ENCODE data around the gene MECR.

The MECR gene

DNA sequence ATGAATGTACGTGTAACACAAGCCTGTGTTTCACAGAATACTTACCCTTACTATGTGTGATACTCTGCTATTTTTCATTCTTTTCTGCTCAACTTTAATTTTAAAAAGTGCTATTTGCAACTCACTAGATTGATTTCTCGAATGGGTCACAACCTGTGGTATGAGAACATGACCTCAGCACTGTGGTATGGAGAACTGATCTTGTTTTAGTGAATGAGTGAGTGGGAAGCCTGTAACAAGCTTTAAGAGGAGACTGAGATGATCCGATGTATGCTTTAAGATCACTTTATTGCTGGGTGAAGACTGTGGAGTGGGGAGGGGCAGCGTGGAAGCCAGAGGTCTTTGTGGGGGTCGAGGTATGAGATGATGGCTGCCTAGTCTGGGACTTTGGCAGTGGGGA, 21.6 kb downstream of the MECR start:
- no peaks in the 10 kb centered on the region for H4K20me1 ChIP-seq (ENCODE audit: control insufficient read depth, insufficient read depth, low read depth, low read length)
- no peaks in the 10 kb centered on the region for H3F3A ChIP-seq (ENCODE audit: control insufficient read depth, insufficient read depth)
- TF ChIP-seq EZH2phosphoT487 (IDR thresholded peaks at IDR 0.05; ENCODE audit: borderline replicate concordance, low read length) (no peak), CTCF (IDR thresholded peaks at IDR 0.05; ENCODE audit: low read depth, low read length, poor library complexity, severe bottlenecking) (no peak)
- no peaks in the 10 kb centered on the region for H3K9me2 ChIP-seq (replicated peaks; ENCODE audit: control insufficient read depth, low read length)
- H3K4me3 ChIP-seq (ENCODE audit: low read length), result no peak overlapping the region
- H3K27ac ChIP-seq (ENCODE audit: low read depth, low read length), result no peak overlapping the region
- H3K4me1 ChIP-seq (ENCODE audit: control insufficient read depth, low read length), result peaks cover 2% of the 10 kb centered on the region; the same call in 1 of the 2 replicates
- H3K36me3 ChIP-seq (ENCODE audit: control insufficient read depth, low read length), result peaks cover 34% of the 10 kb centered on the region
- no peaks in the 10 kb centered on the region for H3K27me3 ChIP-seq (ENCODE audit: control insufficient read depth, low read length)
- no peak overlapping the region for H3K4me2 ChIP-seq (ENCODE audit: low read length)
- H3K9me3 ChIP-seq (ENCODE audit: control insufficient read depth, insufficient read depth, low read length), result no peaks in the 10 kb centered on the region
- H3K79me2 ChIP-seq (ENCODE audit: control insufficient read depth, low read length), result no peaks in the 10 kb centered on the region

DNA sequence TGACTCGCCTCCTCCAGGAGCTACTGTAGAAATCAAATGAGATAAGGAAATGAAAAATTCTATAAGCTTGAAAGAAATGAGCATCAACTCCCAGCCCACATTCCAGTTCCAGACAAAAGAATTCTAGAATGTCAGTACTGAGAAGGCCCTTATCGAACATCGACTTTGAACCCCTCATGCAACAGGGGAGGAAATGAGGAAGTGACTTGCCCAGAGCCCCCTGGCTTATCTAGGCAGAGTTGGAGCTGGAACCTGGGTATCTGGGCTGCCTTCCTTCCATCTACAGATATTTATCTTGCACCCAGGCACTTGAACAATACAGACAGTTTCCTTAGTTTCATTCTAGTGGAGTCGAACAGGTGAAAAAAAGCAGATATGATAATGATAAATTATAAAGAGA, 22.3 kb downstream of the MECR start:
- Histone ChIP-seq H3K4me1 (ENCODE audit: control insufficient read depth, low read length) (peaks cover 2% of the 10 kb centered on the region; the same call in 1 of the 2 replicates), H3K27ac (ENCODE audit: low read depth, low read length) (no peak overlapping the region), H3K79me2 (ENCODE audit: control insufficient read depth, low read length) (no peaks in the 10 kb centered on the region), H3K4me2 (ENCODE audit: low read length) (no peak overlapping the region), H3K9me3 (ENCODE audit: control insufficient read depth, insufficient read depth, low read length) (no peaks in the 10 kb centered on the region), H3K4me3 (ENCODE audit: low read length) (no peak overlapping the region), H4K20me1 (ENCODE audit: control insufficient read depth, insufficient read depth, low read depth, low read length) (no peaks in the 10 kb centered on the region), H3K27me3 (ENCODE audit: control insufficient read depth, low read length) (no peaks in the 10 kb centered on the region), H3F3A (ENCODE audit: control insufficient read depth, insufficient read depth) (no peaks in the 10 kb centered on the region), H3K9me2 (replicated peaks; ENCODE audit: control insufficient read depth, low read length) (no peaks in the 10 kb centered on the region), H3K36me3 (ENCODE audit: control insufficient read depth, low read length) (peaks cover 30% of the 10 kb centered on the region)
- TF ChIP-seq EZH2phosphoT487 (IDR thresholded peaks at IDR 0.05; ENCODE audit: borderline replicate concordance, low read length), result no peak
- no peak for TF ChIP-seq CTCF (IDR thresholded peaks at IDR 0.05; ENCODE audit: low read depth, low read length, poor library complexity, severe bottlenecking)

- H3K79me2 ChIP-seq (ENCODE audit: control insufficient read depth, low read length), result no peaks in the 10 kb centered on the region
- H3K9me3 ChIP-seq (ENCODE audit: control insufficient read depth, insufficient read depth, low read length), result no peaks in the 10 kb centered on the region
- peak; percentile 98 for TF ChIP-seq CTCF (IDR thresholded peaks at IDR 0.05; ENCODE audit: low read depth, low read length, poor library complexity, severe bottlenecking)
- no peak for TF ChIP-seq EZH2phosphoT487 (IDR thresholded peaks at IDR 0.05; ENCODE audit: borderline replicate concordance, low read length)
- no peak overlapping the region for H3K27ac ChIP-seq (ENCODE audit: low read depth, low read length)
- no peaks in the 10 kb centered on the region for H3K9me2 ChIP-seq (replicated peaks; ENCODE audit: control insufficient read depth, low read length)
- H3K27me3 ChIP-seq (ENCODE audit: control insufficient read depth, low read length), result no peaks in the 10 kb centered on the region
- H4K20me1 ChIP-seq (ENCODE audit: control insufficient read depth, insufficient read depth, low read depth, low read length), result no peaks in the 10 kb centered on the region
- H3K36me3 ChIP-seq (ENCODE audit: control insufficient read depth, low read length), result peaks cover 34% of the 10 kb centered on the region
- no peaks in the 10 kb centered on the region for H3F3A ChIP-seq (ENCODE audit: control insufficient read depth, insufficient read depth)
- peaks cover 3% of the 10 kb centered on the region; the same call in 1 of the 2 replicates for H3K4me1 ChIP-seq (ENCODE audit: control insufficient read depth, low read length)
- H3K4me2 ChIP-seq (ENCODE audit: low read length), result no peak overlapping the region
- H3K4me3 ChIP-seq (ENCODE audit: low read length), result no peak overlapping the region
Observed at GRCh38 chr1:29202584-29203340, 28.0 kb downstream of the MECR start.
